Measurements from ENCODE around the gene LRRC4. TPM values are rescaled to one million over a fixed set of nuclear protein-coding genes. Genes with fewer than 3 reads are reported as not detected.
A peak's percentile ranks its signal among the peaks of the same experiment; 100 is the strongest.

Gene LRRC4
- total RNA-seq, 1 donor from 2014 or later, result 19.8 TPM

- Histone ChIP-seq H3F3A (ENCODE audit: low read depth) (peaks cover 29% of the 10 kb centered on the region), H3K4me1 (peaks cover 54% of the 10 kb centered on the region), H4K20me1 (ENCODE audit: low read depth) (no peaks in the 10 kb centered on the region), H3K79me2 (ENCODE audit: low read depth) (no peaks in the 10 kb centered on the region), H3K9me3 (ENCODE audit: low read depth) (no peaks in the 10 kb centered on the region), H3K27ac (no peak overlapping the region), H3K4me2 (no peak overlapping the region), H3K9ac (no peak overlapping the region), H3K4me3 (no peak overlapping the region), H3K27me3 (no peaks in the 10 kb centered on the region), H2AFZ (replicated peaks) (no peak overlapping the region), H3K36me3 (no peaks in the 10 kb centered on the region)
- no peak for DNase-seq (ENCODE audit: low spot score)
- peaks cover 14% of the 10 kb centered on the region for H3K27me3 Mint-ChIP-seq (ENCODE audit: insufficient read depth, low read depth)
- peaks cover 41% of the 10 kb centered on the region for H3K4me1 Mint-ChIP-seq
- H3K9me3 Mint-ChIP-seq, result peaks cover 16% of the 10 kb centered on the region
- H3K36me3 Mint-ChIP-seq, result peaks cover 17% of the 10 kb centered on the region
- TF ChIP-seq EZH2 (IDR thresholded peaks at IDR 0.05) (no peak), EZH2phosphoT487 (IDR thresholded peaks at IDR 0.05) (no peak), CTCF (IDR thresholded peaks at IDR 0.05) (no peak)
- H3K4me3 Mint-ChIP-seq, result no peak overlapping the region
- no peak overlapping the region for H3K27ac Mint-ChIP-seq
Observed at GRCh38 chr7:127979728-127980126, 51.5 kb downstream of the LRRC4 start.

DNA sequence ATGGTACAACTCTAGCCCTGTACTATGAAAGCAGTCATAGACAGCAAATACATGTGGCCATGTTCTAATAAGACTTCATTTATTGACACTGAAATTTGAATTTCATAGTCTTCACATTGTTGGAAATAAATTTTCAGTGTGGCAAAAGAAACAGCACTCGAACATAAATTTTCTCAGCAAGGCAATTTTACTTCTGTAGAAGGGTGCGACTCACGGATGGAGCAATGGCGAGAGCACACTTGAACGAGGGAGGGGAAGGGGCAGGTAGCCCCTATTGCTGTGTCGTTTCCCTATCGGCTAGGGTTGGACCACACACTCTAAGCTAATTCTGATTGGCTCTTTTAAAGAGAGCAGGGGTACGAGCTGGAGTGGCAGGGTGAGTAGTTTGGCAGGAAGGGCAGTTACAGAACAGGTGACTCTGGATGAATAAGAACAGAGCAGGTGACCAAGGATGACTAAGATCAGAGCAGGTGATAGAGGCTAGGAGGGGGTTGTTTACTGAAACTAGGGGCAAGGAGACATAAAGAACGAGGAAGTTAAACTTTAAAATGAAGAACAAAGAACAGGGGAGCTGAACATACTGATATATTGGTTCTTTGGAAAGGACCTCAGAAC, 52.0 kb downstream of the LRRC4 start:
- Mint-ChIP-seq H3K4me3 (peak overlapping the region; percentile 24), H3K27ac (peak overlapping the region; percentile 24), H3K36me3 (peaks cover 17% of the 10 kb centered on the region), H3K27me3 (ENCODE audit: insufficient read depth, low read depth) (peaks cover 14% of the 10 kb centered on the region), H3K4me1 (peaks cover 41% of the 10 kb centered on the region), H3K9me3 (peaks cover 16% of the 10 kb centered on the region)
- Histone ChIP-seq H2AFZ (replicated peaks) (no peak overlapping the region), H4K20me1 (ENCODE audit: low read depth) (no peaks in the 10 kb centered on the region), H3F3A (ENCODE audit: low read depth) (peaks cover 33% of the 10 kb centered on the region), H3K9ac (no peak overlapping the region), H3K4me2 (no peak overlapping the region), H3K27me3 (no peaks in the 10 kb centered on the region), H3K36me3 (no peaks in the 10 kb centered on the region), H3K27ac (no peak overlapping the region), H3K4me1 (peaks cover 59% of the 10 kb centered on the region), H3K79me2 (ENCODE audit: low read depth) (no peaks in the 10 kb centered on the region), H3K9me3 (ENCODE audit: low read depth) (no peaks in the 10 kb centered on the region), H3K4me3 (no peak overlapping the region)
- DNase-seq (ENCODE audit: low spot score), result no peak
- TF ChIP-seq CTCF (IDR thresholded peaks at IDR 0.05) (no peak), EZH2 (IDR thresholded peaks at IDR 0.05) (no peak), EZH2phosphoT487 (IDR thresholded peaks at IDR 0.05) (no peak)

DNA sequence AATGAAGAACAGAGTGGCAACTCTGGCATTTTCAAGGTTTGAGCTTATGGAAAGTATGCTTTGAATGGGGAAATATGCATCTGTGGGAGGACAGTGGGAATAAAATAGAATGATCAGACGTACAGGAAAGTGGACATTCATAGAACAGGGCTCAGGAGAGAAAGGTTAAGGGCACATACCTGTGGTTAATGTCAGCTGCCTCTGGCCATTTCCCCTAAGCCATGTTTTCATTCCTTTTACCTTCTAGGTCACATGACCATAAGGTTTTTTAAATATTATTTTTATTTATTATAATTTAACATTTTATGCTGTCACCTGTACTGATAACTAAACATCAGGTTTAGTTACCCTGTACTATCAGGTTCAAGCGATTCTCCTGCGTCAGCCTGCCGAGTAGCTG, 52.8 kb downstream of the LRRC4 start:
- H3K36me3 Mint-ChIP-seq, result peaks cover 17% of the 10 kb centered on the region
- peaks cover 14% of the 10 kb centered on the region for H3K27me3 Mint-ChIP-seq (ENCODE audit: insufficient read depth, low read depth)
- no peak overlapping the region for H3K4me3 Mint-ChIP-seq
- H4K20me1 ChIP-seq (ENCODE audit: low read depth), result no peaks in the 10 kb centered on the region
- H3F3A ChIP-seq (ENCODE audit: low read depth), result peaks cover 33% of the 10 kb centered on the region
- peaks cover 67% of the 10 kb centered on the region for H3K4me1 ChIP-seq
- H2AFZ ChIP-seq (replicated peaks), result no peak overlapping the region
- TF ChIP-seq EZH2phosphoT487 (IDR thresholded peaks at IDR 0.05), result no peak
- no peak for TF ChIP-seq EZH2 (IDR thresholded peaks at IDR 0.05)
- TF ChIP-seq CTCF (IDR thresholded peaks at IDR 0.05), result no peak
- DNase-seq (ENCODE audit: low spot score), result no peak
- H3K9me3 ChIP-seq (ENCODE audit: low read depth), result no peaks in the 10 kb centered on the region
- H3K9ac ChIP-seq, result no peak overlapping the region
- H3K9me3 Mint-ChIP-seq, result peaks cover 16% of the 10 kb centered on the region
- H3K27me3 ChIP-seq, result no peaks in the 10 kb centered on the region
- H3K36me3 ChIP-seq, result no peaks in the 10 kb centered on the region
- no peak overlapping the region for H3K4me3 ChIP-seq
- H3K4me2 ChIP-seq, result no peak overlapping the region
- no peaks in the 10 kb centered on the region for H3K79me2 ChIP-seq (ENCODE audit: low read depth)
- peaks cover 49% of the 10 kb centered on the region for H3K4me1 Mint-ChIP-seq
- no peak overlapping the region for H3K27ac Mint-ChIP-seq
- no peak overlapping the region for H3K27ac ChIP-seq

Other genes starting within 250 kb of the LRRC4 start
- gene LEP, start 209.8 kb upstream of the LRRC4 start, total RNA-seq (ENCODE audit: low replicate concordance), result not detected in 2 replicates

All from neural progenitor cell (in vitro differentiated cells).